Fibroblast of skin of right quadriceps (primary cell): ENCODE results near the gene DAPK1.

Experiments
- DNase-seq: peaks from one replicate; pipeline ENCODE4 v3.0.0-alpha.2; 2013

Gene DAPK1

GRCh38 chr9:87572719-87573118 lies 75.1 kb downstream of the DAPK1 start:
- DNase-seq, result no peak

- DNase-seq, result peak; percentile 2
These were observed 76.2 kb downstream of the DAPK1 start for GRCh38 chr9:87573841-87574342.

GRCh38 chr9:87577746-87578145 lies 80.1 kb downstream of the DAPK1 start:
- DNase-seq, result no peak

- DNase-seq, result no peak
These were observed 81.0 kb downstream of the DAPK1 start for GRCh38 chr9:87578625-87579024.

- no peak for DNase-seq
These were observed 82.3 kb downstream of the DAPK1 start for GRCh38 chr9:87579781-87580541.

- DNase-seq, result no peak
These were observed 83.3 kb downstream of the DAPK1 start for GRCh38 chr9:87580941-87581438.

GRCh38 chr9:87581513-87581912 lies 83.8 kb downstream of the DAPK1 start:
- DNase-seq, result no peak

- no peak for DNase-seq
These were observed 84.4 kb downstream of the DAPK1 start for GRCh38 chr9:87581949-87582637.

- no peak for DNase-seq
These were observed 86.7 kb downstream of the DAPK1 start for GRCh38 chr9:87584326-87584725.

- DNase-seq, result no peak
These were observed 87.6 kb downstream of the DAPK1 start for GRCh38 chr9:87585123-87585855.

- DNase-seq, result no peak
These were observed 89.2 kb downstream of the DAPK1 start for GRCh38 chr9:87586731-87587355.

GRCh38 chr9:87587356-87587745 lies 89.7 kb downstream of the DAPK1 start:
- DNase-seq, result no peak

GRCh38 chr9:87587864-87588263 lies 90.2 kb downstream of the DAPK1 start:
- DNase-seq, result no peak

GRCh38 chr9:87588339-87588738 lies 90.7 kb downstream of the DAPK1 start:
- no peak for DNase-seq

GRCh38 chr9:87590996-87591395 lies 93.3 kb downstream of the DAPK1 start:
- no peak for DNase-seq

- DNase-seq, result peak; percentile 25
These were observed 95.1 kb downstream of the DAPK1 start for GRCh38 chr9:87592554-87593358.

GRCh38 chr9:87593359-87593980 lies 95.8 kb downstream of the DAPK1 start:
- no peak for DNase-seq

GRCh38 chr9:87594194-87594593 lies 96.5 kb downstream of the DAPK1 start:
- DNase-seq, result peak; percentile 42

- no peak for DNase-seq
These were observed 97.0 kb downstream of the DAPK1 start for GRCh38 chr9:87594662-87595061.

- no peak for DNase-seq
These were observed 97.9 kb downstream of the DAPK1 start for GRCh38 chr9:87595610-87596009.

GRCh38 chr9:87596862-87597261 lies 99.2 kb downstream of the DAPK1 start:
- DNase-seq, result peak; percentile 34
